Right cardiac atrium (tissue), 5 donors: ENCODE measurements around the gene PCDH15. TPM values are rescaled to one million over a fixed set of nuclear protein-coding genes. Genes with fewer than 3 reads are reported as not detected.
"Not testable (repeated sequence)": the region's sequence is repeated elsewhere in the genome, so short reads cannot be mapped to it uniquely, and the experiment has no call there.

Experiments
- ATAC-seq, 2 donors: fragments of 200-7000 bp; cut with Tn5 transposase; one replicate each; pipeline versions ENCODE4 v1.8.0 to v1.9.1; 2020; ENCODE audit warnings: moderate library complexity in 2 of 2, mild to moderate bottlenecking in 1 of 2
- DNase-seq, 3 donors: peaks; one replicate each; pipeline ENCODE4 v3.0.0-alpha.2; 2020
- H3K27ac ChIP-seq: one replicate; pipeline ENCODE4 v1.5.1; 2013; ENCODE audit warnings: mild to moderate bottlenecking, low read length, control low read depth, moderate library complexity
- H3K27me3 ChIP-seq: one replicate; pipeline ENCODE4 v1.6.1; 2013; ENCODE audit not compliant: control insufficient read depth, insufficient read depth
- H3K4me1 ChIP-seq: one replicate; pipeline ENCODE4 v1.6.1; 2013; ENCODE audit warnings: low read length; ENCODE audit not compliant: control insufficient read depth, insufficient read depth
- H3K4me3 ChIP-seq: one replicate; pipeline ENCODE4 v1.5.1; 2013; ENCODE audit warnings: low read length, control low read depth
- H3K9me3 ChIP-seq: one replicate; pipeline ENCODE4 v1.6.1; 2013; ENCODE audit warnings: low read length; ENCODE audit not compliant: control insufficient read depth
- WGBS: extraction: QIAGEN DNeasy Blood & Tissue Kit; methylation state at CpG from one replicate; pipeline ENCODE4 v1.1.7; 2013; 5-methylcytosine and 5-hydroxymethylcytosine counted together
- intact Hi-C, 4 donors: fragments of 100-400 bp; cut with DNase I; formaldehyde crosslinking; loops; one replicate each; pipeline versions ENCODE4 v1.11.0 to v1.14.0; 2022 to 2023
- polyA plus RNA-seq: library from polyadenylated mRNA; stranded (reverse); fragments of 200-250 nt; gene quantifications from one replicate; pipeline ENCODE4 v1.2.3, GENCODE V29; 2013
- total RNA-seq, 4 donors: library from RNA; stranded (reverse); fragmentation: NEBNext Ultra II Directional; extraction: Animal tissue kit (Norgen Biotek cat#: 25700); gene quantifications; one replicate each; pipeline ENCODE4 v1.2.1, GENCODE V29; 2021
- donor health status: healthy with polysubstance abuse.
- donor health status: DM: no; HTN: yes; CAD: no.
- donor health status: DM: no; HTN: no; CAD: no.
- donor health status: DM: no; HTN: yes; CAD: no; lungs with severe emphysema.
- donor health status: DM: yes; HTN: yes; CAD: no.

Gene PCDH15
- total and polyA plus RNA-seq, 5 donors, result 1.2 to 3.1 (median 2.7) TPM

- H3K27ac ChIP-seq, H3K4me1 ChIP-seq, intact Hi-C loops, H3K4me3 ChIP-seq, H3K9me3 ChIP-seq, DNase-seq, H3K27me3 ChIP-seq, ATAC-seq: not testable (repeated sequence)
- WGBS, result 64% methylated on average over 6 of the region's 6 CpGs
These were observed 406.4 kb downstream of the PCDH15 start for GRCh38 chr10:54394598-54394997.

GRCh38 chr10:54372179-54372578, 428.9 kb downstream of the PCDH15 start:
- Histone ChIP-seq H3K9me3 (no peaks in the 10 kb centered on the region), H3K4me1 (no peaks in the 10 kb centered on the region), H3K27ac (no peak overlapping the region), H3K27me3 (no peaks in the 10 kb centered on the region), H3K4me3 (no peak overlapping the region)
- no peak for ATAC-seq
- 88% methylated on average over 1 of the region's 1 CpG for WGBS
- intact Hi-C loops, result no loop called here
- DNase-seq, result no peak

- intact Hi-C loops, result no loop called here
- DNase-seq (no peak), ATAC-seq (no peak)
- WGBS, result 76% methylated on average over 3 of the region's 3 CpGs
- no peaks in the 10 kb centered on the region for H3K27me3 ChIP-seq
- H3K4me1 ChIP-seq, result no peaks in the 10 kb centered on the region
- H3K27ac ChIP-seq, result no peak overlapping the region
- H3K9me3 ChIP-seq, result no peaks in the 10 kb centered on the region
- H3K4me3 ChIP-seq, result no peak overlapping the region
These were observed 432.0 kb downstream of the PCDH15 start for GRCh38 chr10:54368984-54369383.

GRCh38 chr10:54363390-54363789, 437.6 kb downstream of the PCDH15 start:
- Histone ChIP-seq H3K4me1 (no peaks in the 10 kb centered on the region), H3K27ac (no peak overlapping the region), H3K9me3 (no peaks in the 10 kb centered on the region), H3K27me3 (no peaks in the 10 kb centered on the region), H3K4me3 (no peak overlapping the region)
- whole genome bisulfite sequencing, result 62% methylated on average over 1 of the region's 1 CpG
- intact Hi-C loops, result no loop called here
- ATAC-seq (no peak), DNase-seq (no peak)

GRCh38 chr10:54342058-54342457, 459.0 kb downstream of the PCDH15 start:
- Histone ChIP-seq H3K27me3 (no peaks in the 10 kb centered on the region), H3K9me3 (no peaks in the 10 kb centered on the region), H3K27ac (no peak overlapping the region), H3K4me1 (no peaks in the 10 kb centered on the region), H3K4me3 (no peak overlapping the region)
- ATAC-seq (no peak), DNase-seq (no peak)
- intact Hi-C loops, result no loop called here
- WGBS, result 71% methylated on average over 2 of the region's 2 CpGs

GRCh38 chr10:54335296-54335695, 465.7 kb downstream of the PCDH15 start:
- Histone ChIP-seq H3K9me3 (no peaks in the 10 kb centered on the region), H3K4me3 (no peak overlapping the region), H3K27me3 (no peaks in the 10 kb centered on the region), H3K4me1 (no peaks in the 10 kb centered on the region), H3K27ac (no peak overlapping the region)
- DNase-seq (no peak), ATAC-seq (no peak)
- WGBS, result 64% methylated on average over 2 of the region's 2 CpGs
- intact Hi-C loops, result no loop called here

- intact Hi-C loops, result no loop called here
- ATAC-seq (no peak), DNase-seq (no peak)
- WGBS, result 74% methylated on average over 2 of the region's 2 CpGs
- Histone ChIP-seq H3K4me1 (no peaks in the 10 kb centered on the region), H3K27me3 (no peaks in the 10 kb centered on the region), H3K4me3 (no peak overlapping the region), H3K9me3 (no peaks in the 10 kb centered on the region), H3K27ac (no peak overlapping the region)
These were observed 481.7 kb downstream of the PCDH15 start for GRCh38 chr10:54319341-54319740.

- intact Hi-C loops, result no loop called here
- no peaks in the 10 kb centered on the region for H3K9me3 ChIP-seq
- DNase-seq, result no peak
- no peaks in the 10 kb centered on the region for H3K27me3 ChIP-seq
- H3K4me3 ChIP-seq, result no peak overlapping the region
- ATAC-seq, result no peak
- no peaks in the 10 kb centered on the region for H3K4me1 ChIP-seq
- no peak overlapping the region for H3K27ac ChIP-seq
- 53% methylated on average over 1 of the region's 1 CpG for WGBS
These were observed 482.6 kb downstream of the PCDH15 start for GRCh38 chr10:54318470-54318869.

GRCh38 chr10:54314430-54314829, 486.6 kb downstream of the PCDH15 start:
- Histone ChIP-seq H3K27me3 (no peaks in the 10 kb centered on the region), H3K27ac (no peak overlapping the region), H3K4me3 (no peak overlapping the region), H3K9me3 (no peaks in the 10 kb centered on the region), H3K4me1 (no peaks in the 10 kb centered on the region)
- ATAC-seq (no peak), DNase-seq (no peak)
- 89% methylated on average over 3 of the region's 3 CpGs for WGBS
- intact Hi-C loops, result no loop called here

GRCh38 chr10:54284526-54285193, 516.4 kb downstream of the PCDH15 start:
- WGBS, result 75% methylated on average over 2 of the region's 2 CpGs
- Histone ChIP-seq H3K4me1 (no peaks in the 10 kb centered on the region), H3K4me3 (no peak overlapping the region), H3K27ac (no peak overlapping the region), H3K27me3 (no peaks in the 10 kb centered on the region), H3K9me3 (no peaks in the 10 kb centered on the region)
- DNase-seq (no peak), ATAC-seq (no peak)
- intact Hi-C loops, result no loop called here

- Histone ChIP-seq H3K27ac (no peak overlapping the region), H3K4me1 (no peaks in the 10 kb centered on the region), H3K9me3 (no peaks in the 10 kb centered on the region), H3K4me3 (no peak overlapping the region), H3K27me3 (no peaks in the 10 kb centered on the region)
- ATAC-seq (no peak), DNase-seq (no peak)
- WGBS, result 33% methylated on average over 2 of the region's 2 CpGs
- intact Hi-C loops, result no loop called here
These were observed 519.0 kb downstream of the PCDH15 start for GRCh38 chr10:54282012-54282411.

GRCh38 chr10:54266395-54266794, 534.6 kb downstream of the PCDH15 start:
- H3K27me3 ChIP-seq, result no peaks in the 10 kb centered on the region
- H3K27ac ChIP-seq, result no peak overlapping the region
- H3K4me3 ChIP-seq, result no peak overlapping the region
- no peaks in the 10 kb centered on the region for H3K4me1 ChIP-seq
- DNase-seq (no peak), ATAC-seq (no peak)
- intact Hi-C loops, result no loop called here
- no peaks in the 10 kb centered on the region for H3K9me3 ChIP-seq
- WGBS, result 60% methylated on average over 1 of the region's 1 CpG
